ENCODE data around the gene SND1.

DNA sequence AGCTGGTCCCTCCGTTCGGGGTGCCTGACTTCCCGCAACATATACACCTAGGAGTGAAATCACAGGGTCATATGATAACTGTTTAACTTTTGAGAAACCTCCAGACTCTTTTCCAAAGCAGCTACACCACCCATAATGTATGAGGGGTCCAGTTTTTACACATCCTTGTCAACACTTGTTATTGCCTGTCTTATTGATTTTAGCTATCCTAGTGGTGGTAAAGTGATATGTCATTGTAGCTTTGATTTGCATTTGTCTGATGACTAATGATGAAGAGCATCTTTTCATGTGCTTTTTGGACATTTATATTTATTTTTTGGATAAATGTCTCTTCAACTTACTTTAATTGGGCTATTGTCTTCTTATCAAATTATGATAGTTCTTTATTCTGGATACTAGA lies 29.0 kb downstream of the SND1 start:
- TF ChIP-seq, protein P1, sequence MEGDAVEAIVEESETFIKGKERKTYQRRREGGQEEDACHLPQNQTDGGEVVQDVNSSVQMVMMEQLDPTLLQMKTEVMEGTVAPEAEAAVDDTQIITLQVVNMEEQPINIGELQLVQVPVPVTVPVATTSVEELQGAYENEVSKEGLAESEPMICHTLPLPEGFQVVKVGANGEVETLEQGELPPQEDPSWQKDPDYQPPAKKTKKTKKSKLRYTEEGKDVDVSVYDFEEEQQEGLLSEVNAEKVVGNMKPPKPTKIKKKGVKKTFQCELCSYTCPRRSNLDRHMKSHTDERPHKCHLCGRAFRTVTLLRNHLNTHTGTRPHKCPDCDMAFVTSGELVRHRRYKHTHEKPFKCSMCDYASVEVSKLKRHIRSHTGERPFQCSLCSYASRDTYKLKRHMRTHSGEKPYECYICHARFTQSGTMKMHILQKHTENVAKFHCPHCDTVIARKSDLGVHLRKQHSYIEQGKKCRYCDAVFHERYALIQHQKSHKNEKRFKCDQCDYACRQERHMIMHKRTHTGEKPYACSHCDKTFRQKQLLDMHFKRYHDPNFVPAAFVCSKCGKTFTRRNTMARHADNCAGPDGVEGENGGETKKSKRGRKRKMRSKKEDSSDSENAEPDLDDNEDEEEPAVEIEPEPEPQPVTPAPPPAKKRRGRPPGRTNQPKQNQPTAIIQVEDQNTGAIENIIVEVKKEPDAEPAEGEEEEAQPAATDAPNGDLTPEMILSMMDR (IDR thresholded peaks at IDR 0.05): no peak
- TF ChIP-seq POLR2A (IDR thresholded peaks at IDR 0.05): no peak

Measured in esophagus squamous epithelium (tissue), 4 donors.